Thyroid gland (tissue), 4 donors: Measurements from ENCODE around the gene KLHL28.

ENCODE experiments used
- POLR2A ChIP-seq, 2 donors: fragments of 450-650 bp; IDR thresholded peaks; one replicate each; pipeline ENCODE4 v1.6.1; 2017; ENCODE audit warnings: antibody characterized with exemption in 2 of 2, mild to moderate bottlenecking in 2 of 2, moderate library complexity in 1 of 2
- TF ChIP-seq, protein P1 (sequence below), 6 experiments: fragments of 200-600 bp in 3 of 6; fragments of 450-650 bp in 3 of 6; sonication (generic) in 3 of 6; IDR thresholded peaks; one replicate each; pipeline ENCODE4 v1.5.1; 2016 to 2019; ENCODE audit warnings: antibody characterized with exemption in 6 of 6, mild to moderate bottlenecking in 2 of 6, inconsistent platforms in 1 of 6, moderate library complexity in 1 of 6

DNA sequence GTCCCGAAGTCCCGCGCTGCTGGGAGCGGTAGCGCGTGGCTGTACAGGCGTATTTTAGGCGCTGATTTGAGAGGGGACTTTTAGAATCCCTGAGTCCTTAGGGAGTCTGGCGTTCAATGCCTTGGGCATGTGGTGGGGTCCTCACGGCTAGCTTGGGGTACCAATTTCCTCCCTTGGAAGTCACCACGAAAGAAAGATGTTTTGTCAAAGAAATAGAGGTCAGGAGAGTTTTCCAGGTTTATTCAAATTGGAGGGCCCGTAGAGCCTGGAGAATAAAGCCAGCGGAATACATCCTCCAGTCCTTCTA lies 63.9 kb downstream of the KLHL28 start:
- TF ChIP-seq, protein P1, sequence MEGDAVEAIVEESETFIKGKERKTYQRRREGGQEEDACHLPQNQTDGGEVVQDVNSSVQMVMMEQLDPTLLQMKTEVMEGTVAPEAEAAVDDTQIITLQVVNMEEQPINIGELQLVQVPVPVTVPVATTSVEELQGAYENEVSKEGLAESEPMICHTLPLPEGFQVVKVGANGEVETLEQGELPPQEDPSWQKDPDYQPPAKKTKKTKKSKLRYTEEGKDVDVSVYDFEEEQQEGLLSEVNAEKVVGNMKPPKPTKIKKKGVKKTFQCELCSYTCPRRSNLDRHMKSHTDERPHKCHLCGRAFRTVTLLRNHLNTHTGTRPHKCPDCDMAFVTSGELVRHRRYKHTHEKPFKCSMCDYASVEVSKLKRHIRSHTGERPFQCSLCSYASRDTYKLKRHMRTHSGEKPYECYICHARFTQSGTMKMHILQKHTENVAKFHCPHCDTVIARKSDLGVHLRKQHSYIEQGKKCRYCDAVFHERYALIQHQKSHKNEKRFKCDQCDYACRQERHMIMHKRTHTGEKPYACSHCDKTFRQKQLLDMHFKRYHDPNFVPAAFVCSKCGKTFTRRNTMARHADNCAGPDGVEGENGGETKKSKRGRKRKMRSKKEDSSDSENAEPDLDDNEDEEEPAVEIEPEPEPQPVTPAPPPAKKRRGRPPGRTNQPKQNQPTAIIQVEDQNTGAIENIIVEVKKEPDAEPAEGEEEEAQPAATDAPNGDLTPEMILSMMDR (IDR thresholded peaks at IDR 0.05): peak in 1 of 6 experiments; percentile 0
- TF ChIP-seq POLR2A (IDR thresholded peaks at IDR 0.05): no peak
